ENCODE results near the gene SEC14L2. TPM values are rescaled to one million over a fixed set of nuclear protein-coding genes. Genes with fewer than 3 reads are reported as not detected.
A peak's percentile ranks its signal among the peaks of the same experiment; 100 is the strongest.

SEC14L2 gene
- total RNA-seq, 4 donors from 2014 or later: 16.6 to 45.4 (median 28.2) TPM

- Histone ChIP-seq H3K4me3 (no peak overlapping the region), H3K36me3 (peaks cover 0 to 11% (median 0%) of the 10 kb centered on the region in 3 donors), H3K27ac (no peak overlapping the region), H3K9me3 (no peaks in the 10 kb centered on the region), H3K27me3 (peaks cover 0 to 2% (median 0%) of the 10 kb centered on the region in 4 donors), H3K4me1 (peaks cover 0 to 23% (median 0%) of the 10 kb centered on the region in 3 donors)
- TF ChIP-seq POLR2A (IDR thresholded peaks at IDR 0.05) (no peak), CTCF (IDR thresholded peaks at IDR 0.05) (no peak)
- WGBS, 2 donors: 100% methylated on average over 1 to 2 of the region's 3 CpGs
- DNase-seq: no peak
- intact Hi-C loops (cut with DNase I): no loop called here
These were observed 36.4 kb downstream of the SEC14L2 start for GRCh38 chr22:30433227-30433626.

GRCh38 chr22:30433773-30434172 is 37.0 kb downstream of the SEC14L2 start:
- peaks cover 0 to 28% (median 0%) of the 10 kb centered on the region in 3 donors for H3K4me1 ChIP-seq
- H3K9me3 ChIP-seq: no peaks in the 10 kb centered on the region
- 83 to 100% methylated on average over 1 of the region's 1 CpG for WGBS, 2 donors
- H3K27me3 ChIP-seq: peaks cover 0 to 8% (median 0%) of the 10 kb centered on the region in 4 donors
- H3K4me3 ChIP-seq: no peak overlapping the region
- intact Hi-C loops (cut with DNase I): no loop called here
- peaks cover 0 to 5% (median 0%) of the 10 kb centered on the region in 3 donors for H3K36me3 ChIP-seq
- no peak overlapping the region for H3K27ac ChIP-seq
- no peak for TF ChIP-seq POLR2A (IDR thresholded peaks at IDR 0.05)
- no peak for TF ChIP-seq CTCF (IDR thresholded peaks at IDR 0.05)
- no peak for DNase-seq

DNA sequence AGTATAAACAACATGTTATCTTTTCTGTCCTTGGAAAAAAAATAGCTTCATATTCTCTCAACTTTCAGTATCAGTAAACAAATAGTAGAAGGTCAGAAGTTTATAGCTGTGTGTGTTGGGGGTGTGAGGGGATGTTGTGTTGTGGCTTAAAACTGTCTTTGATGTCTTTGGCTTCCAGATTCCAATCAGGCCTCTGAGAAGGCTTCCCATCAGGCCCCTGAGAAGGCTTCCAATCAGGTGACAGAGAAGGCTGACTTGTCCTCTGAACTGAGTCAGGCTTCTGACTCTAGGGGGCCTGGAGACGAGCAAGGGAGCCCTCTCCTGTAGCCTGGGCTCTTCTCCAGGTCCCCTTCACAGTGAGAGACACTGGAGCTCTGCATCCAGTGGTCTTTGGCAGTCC is 38.0 kb downstream of the SEC14L2 start:
- TF ChIP-seq POLR2A (IDR thresholded peaks at IDR 0.05): no peak
- TF ChIP-seq CTCF (IDR thresholded peaks at IDR 0.05): no peak
- Histone ChIP-seq H3K27ac (peak overlapping the region in 1 of 4 donors; percentile 61), H3K9me3 (no peaks in the 10 kb centered on the region), H3K4me3 (no peak overlapping the region), H3K36me3 (no peaks in the 10 kb centered on the region), H3K4me1 (peaks cover 0 to 39% (median 4%) of the 10 kb centered on the region in 3 donors), H3K27me3 (peaks cover 0 to 18% (median 0%) of the 10 kb centered on the region in 4 donors)
- DNase-seq: no peak
- intact Hi-C loops (cut with DNase I): no loop called here
- no CpG with 5 or more reads among the region's 1 CpG for WGBS, 2 donors

DNA sequence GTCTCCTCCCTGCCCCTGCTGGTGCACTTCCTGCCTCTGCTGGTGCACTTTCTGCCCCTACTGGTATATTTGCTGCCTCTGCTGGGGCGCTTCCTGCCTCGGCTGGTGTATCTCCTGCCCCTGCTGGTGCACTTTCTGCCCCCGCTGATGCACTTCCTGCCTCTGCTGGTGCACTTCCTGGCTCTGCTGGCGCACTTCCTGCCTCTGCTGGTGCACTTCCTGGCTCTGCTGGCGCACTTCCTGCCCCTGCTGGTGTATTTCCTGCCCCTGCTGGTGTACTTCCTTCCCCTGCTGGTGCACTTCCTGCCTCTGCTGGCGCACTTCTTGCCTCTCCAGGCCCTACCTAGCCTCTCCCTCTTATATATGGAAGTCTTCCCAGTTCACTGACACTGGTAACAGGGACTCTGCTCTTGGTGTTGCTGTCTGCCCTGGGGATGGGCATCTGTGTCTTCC is 38.9 kb downstream of the SEC14L2 start:
- Histone ChIP-seq H3K9me3 (no peaks in the 10 kb centered on the region), H3K27me3 (peaks cover 0 to 26% (median 0%) of the 10 kb centered on the region in 4 donors), H3K27ac (peak overlapping the region; percentile 10 to 71 (median 62)), H3K36me3 (no peaks in the 10 kb centered on the region), H3K4me1 (peaks cover 0 to 48% (median 5%) of the 10 kb centered on the region in 3 donors), H3K4me3 (peak overlapping the region in 1 of 4 donors; percentile 35)
- intact Hi-C loops (cut with DNase I): no loop called here
- TF ChIP-seq CTCF (IDR thresholded peaks at IDR 0.05) (peak in 2 of 6 experiments; percentile 2 to 21), POLR2A (IDR thresholded peaks at IDR 0.05) (peak in 1 of 4 donors; percentile 34)
- DNase-seq: no peak
- WGBS, 2 donors: 41 to 76% methylated on average over 6 of the region's 6 CpGs

GRCh38 chr22:30436196-30436595 is 39.4 kb downstream of the SEC14L2 start:
- H3K27me3 ChIP-seq: peaks cover 0 to 30% (median 0%) of the 10 kb centered on the region in 4 donors
- no peak for TF ChIP-seq CTCF (IDR thresholded peaks at IDR 0.05)
- TF ChIP-seq POLR2A (IDR thresholded peaks at IDR 0.05): no peak
- DNase-seq: no peak
- H3K4me1 ChIP-seq: peaks cover 0 to 52% (median 5%) of the 10 kb centered on the region in 3 donors
- intact Hi-C loops (cut with DNase I): no loop called here
- H3K9me3 ChIP-seq: no peaks in the 10 kb centered on the region
- 42 to 69% methylated on average over 2 of the region's 2 CpGs for WGBS, 2 donors
- no peak overlapping the region for H3K4me3 ChIP-seq
- H3K27ac ChIP-seq: peak overlapping the region; percentile 10 to 71 (median 62)
- H3K36me3 ChIP-seq: no peaks in the 10 kb centered on the region

Data from esophagus squamous epithelium (tissue), 5 donors.